GM12864 (cell line): ENCODE results near the gene LRRC4C.

Experiments used
- DNase-seq: peaks from one replicate; pipeline ENCODE4 v3.0.0-alpha.2; 2011; ENCODE audit warnings: low read depth
- H3K4me3 ChIP-seq: 2 replicates; pipeline ENCODE4 v1.5.1; 2011; ENCODE audit warnings: mild to moderate bottlenecking, low read depth, low read length, control low read depth
- TF ChIP-seq, protein P1 (sequence below): IDR thresholded peaks from 2 replicates; pipeline ENCODE4 v1.5.1; 2011; ENCODE audit warnings: low read depth, mild to moderate bottlenecking, moderate library complexity, low read length, control low read depth, inconsistent platforms; ENCODE audit errors: missing control alignments

The LRRC4C gene

DNA sequence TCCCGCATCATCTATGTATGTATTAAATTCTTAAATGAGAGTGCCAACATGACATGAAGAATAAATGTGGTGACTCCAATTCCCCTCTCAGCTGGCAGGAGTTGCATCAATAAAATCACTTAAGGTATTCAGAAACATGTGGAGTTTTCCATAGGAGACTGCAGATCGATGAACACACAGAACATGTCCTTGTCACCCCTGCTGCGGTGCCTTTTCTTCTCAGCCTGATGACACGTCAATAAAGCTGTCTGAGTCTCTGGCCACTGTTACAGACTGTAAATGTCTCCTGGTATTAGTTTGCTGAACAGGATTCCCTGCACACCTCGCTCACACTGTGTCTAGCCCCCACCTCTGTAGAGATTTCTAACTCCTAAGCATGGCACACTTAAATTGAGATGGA lies 460.5 kb downstream of the LRRC4C start:
- no peak for DNase-seq
- TF ChIP-seq, protein P1, sequence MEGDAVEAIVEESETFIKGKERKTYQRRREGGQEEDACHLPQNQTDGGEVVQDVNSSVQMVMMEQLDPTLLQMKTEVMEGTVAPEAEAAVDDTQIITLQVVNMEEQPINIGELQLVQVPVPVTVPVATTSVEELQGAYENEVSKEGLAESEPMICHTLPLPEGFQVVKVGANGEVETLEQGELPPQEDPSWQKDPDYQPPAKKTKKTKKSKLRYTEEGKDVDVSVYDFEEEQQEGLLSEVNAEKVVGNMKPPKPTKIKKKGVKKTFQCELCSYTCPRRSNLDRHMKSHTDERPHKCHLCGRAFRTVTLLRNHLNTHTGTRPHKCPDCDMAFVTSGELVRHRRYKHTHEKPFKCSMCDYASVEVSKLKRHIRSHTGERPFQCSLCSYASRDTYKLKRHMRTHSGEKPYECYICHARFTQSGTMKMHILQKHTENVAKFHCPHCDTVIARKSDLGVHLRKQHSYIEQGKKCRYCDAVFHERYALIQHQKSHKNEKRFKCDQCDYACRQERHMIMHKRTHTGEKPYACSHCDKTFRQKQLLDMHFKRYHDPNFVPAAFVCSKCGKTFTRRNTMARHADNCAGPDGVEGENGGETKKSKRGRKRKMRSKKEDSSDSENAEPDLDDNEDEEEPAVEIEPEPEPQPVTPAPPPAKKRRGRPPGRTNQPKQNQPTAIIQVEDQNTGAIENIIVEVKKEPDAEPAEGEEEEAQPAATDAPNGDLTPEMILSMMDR: no peak
- no peak overlapping the region for H3K4me3 ChIP-seq

DNA sequence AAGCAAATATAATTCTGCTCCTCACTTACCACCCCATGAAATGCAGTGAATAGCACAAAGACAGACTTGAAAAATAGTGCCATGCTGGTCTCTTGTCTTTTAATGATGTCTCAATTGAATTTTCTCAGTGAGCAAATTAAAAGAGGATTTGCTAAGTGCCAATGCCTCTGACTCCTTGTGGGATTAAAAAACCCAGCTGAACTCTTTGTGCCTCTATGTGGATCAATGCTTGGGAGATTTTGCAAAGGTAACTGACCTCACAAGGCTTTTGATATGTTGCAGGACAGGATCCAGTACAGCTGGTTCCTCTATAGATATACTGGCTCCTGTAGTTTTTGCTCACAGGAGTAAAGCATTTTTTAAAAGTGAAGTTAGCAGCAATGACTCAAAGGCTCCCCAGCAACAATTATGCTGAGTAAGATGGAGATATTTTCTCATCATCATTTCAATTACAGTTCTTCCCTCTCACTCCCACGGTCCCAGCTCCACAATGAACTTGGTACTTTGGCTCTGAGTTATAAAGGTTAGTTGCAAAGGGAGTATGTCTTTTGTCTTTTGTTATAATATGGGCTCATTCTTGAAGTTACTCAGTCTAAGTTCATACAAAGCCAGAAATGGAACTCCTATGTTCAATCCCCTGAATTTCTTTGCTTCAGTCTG lies 471.5 kb downstream of the LRRC4C start:
- no peak overlapping the region for H3K4me3 ChIP-seq
- no peak for DNase-seq
- TF ChIP-seq, protein P1: no peak

DNA sequence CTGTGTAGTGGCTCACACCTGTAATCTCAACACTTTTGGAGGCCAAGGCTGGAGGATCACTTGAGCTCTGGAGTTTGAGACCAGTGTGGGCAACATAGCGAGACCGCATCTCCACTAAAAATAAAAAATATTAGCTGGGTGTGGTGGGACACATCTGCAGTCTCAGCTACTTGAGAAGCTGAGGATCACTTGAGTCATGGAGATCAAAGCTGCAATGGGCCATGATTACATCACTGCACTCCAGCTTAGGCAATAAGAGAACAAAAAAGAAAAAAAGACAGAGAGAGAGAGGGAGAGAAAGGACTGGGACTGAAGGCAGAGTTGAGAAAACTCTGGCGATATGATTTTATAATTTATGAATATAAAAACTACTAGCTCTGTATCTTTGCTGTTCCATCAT lies 473.1 kb downstream of the LRRC4C start:
- no peak for DNase-seq
- TF ChIP-seq, protein P1: no peak
- no peak overlapping the region for H3K4me3 ChIP-seq

DNA sequence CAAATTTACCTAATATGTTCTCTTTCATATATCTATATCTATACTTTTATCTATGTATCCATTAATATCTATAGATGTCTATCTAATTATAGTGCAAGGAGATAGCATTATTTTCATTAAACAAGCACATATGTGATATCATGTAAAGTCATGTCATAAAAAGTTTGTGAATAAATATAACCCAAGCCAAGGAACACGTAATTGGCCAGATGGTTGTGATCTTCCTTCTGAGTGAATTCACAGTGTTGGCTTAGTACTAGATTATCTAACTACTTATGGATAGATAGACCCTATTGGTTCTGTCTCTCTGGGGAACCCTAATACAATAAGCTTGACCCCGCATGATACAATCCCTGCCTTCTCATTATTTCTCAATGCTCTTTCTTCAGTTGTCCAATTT lies 484.4 kb downstream of the LRRC4C start:
- no peak for DNase-seq
- TF ChIP-seq, protein P1: no peak
- H3K4me3 ChIP-seq: no peak overlapping the region

DNA sequence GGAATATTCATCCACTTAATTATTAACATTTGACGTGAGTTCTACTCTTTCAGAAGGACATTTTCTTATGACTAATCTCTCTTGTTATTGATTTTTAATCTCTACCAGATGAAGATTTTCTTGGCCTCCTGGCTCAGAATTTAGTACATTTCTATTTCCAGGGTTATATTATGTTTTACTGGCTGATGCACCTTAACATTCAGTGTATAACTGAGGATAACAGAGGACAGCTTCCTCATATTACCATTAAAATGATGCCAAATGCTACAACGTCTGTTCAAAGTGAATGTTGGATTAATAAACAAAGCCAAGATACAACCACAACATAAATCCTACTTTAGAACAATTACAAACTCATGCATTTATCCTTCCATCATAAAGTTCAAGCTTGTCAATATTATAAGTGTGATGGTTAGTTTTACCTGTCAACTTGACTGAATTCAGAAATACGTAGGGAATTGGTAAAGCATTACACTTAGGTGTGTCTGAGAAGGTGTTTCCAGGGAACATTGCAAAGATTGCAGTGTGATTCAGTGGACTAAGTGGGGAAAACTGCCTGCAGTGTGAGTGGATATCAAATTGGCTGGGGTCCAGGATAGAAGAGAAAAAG lies 485.2 kb downstream of the LRRC4C start:
- TF ChIP-seq, protein P1: no peak
- no peak overlapping the region for H3K4me3 ChIP-seq
- no peak for DNase-seq

DNA sequence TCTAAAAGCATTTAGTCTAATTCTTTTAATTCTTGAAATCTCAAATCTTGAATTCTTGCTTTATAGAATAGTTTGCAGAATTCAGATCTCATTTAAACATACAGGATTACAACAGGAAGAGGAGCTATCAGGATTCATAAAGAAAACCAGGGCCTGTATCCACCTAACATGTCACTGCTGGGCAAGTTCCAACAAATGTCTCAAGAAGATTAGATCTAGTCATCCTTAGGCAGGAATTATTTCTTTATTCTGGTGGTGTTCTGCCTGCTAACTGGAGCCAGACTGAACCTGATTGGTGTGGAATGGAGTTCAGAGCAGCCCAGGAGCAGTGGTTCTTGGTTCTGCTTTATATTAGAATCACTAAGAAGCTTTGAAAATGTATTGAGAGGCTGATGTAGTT lies 500.7 kb downstream of the LRRC4C start:
- TF ChIP-seq, protein P1: no peak
- H3K4me3 ChIP-seq: no peak overlapping the region
- DNase-seq: no peak

DNA sequence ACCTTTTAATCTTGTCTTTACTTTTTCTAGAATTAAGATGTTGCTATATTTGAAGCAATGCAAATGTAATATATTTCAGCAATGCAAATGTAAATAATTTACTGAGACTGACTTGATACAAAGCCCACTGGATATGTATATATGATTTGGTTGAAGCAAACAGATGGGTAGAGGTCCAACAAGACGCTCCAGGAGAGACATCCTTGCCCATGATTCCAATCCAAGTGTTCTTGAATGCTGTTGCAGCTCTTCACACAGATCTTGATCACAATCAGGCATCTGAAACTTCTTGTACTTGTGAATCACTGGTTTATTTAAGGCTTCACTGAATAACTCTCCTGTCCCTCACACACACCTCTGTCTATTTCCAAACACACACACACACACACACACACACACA lies 507.0 kb downstream of the LRRC4C start:
- TF ChIP-seq, protein P1: no peak
- no peak overlapping the region for H3K4me3 ChIP-seq

More for the DNA sequence above, 507.0 kb downstream of the LRRC4C start:
- no peak for DNase-seq
